ENCODE measurements around the gene CYREN. TPM values are rescaled to one million over a fixed set of nuclear protein-coding genes. Genes with fewer than 3 reads are reported as not detected.

Gene CYREN
- total and polyA plus RNA-seq, 9 of the 15 experiments (the other 6 are each of a cell fraction or from before 2014, with no cell fraction given) = 13.9 to 108 (median 88.8) TPM

- TF ChIP-seq ZNF354B (CRISPR knock-in tag; IDR thresholded peaks at IDR 0.05) = no peak
- TF ChIP-seq PRMT5 (CRISPR knock-in tag; IDR thresholded peaks at IDR 0.05) = no peak
- no peak for TF ChIP-seq ZNF589 (CRISPR knock-in tag; IDR thresholded peaks at IDR 0.05; ENCODE audit: low read depth)
- no peak for TF ChIP-seq ZC3H8 (IDR thresholded peaks at IDR 0.05)
- TF ChIP-seq ZNF740 (CRISPR knock-in tag; IDR thresholded peaks at IDR 0.05) = no peak
- TF ChIP-seq ZNF740 (tag; IDR thresholded peaks at IDR 0.05) = no peak
- no peak for TF ChIP-seq NUFIP1 (IDR thresholded peaks at IDR 0.05; ENCODE audit: partially characterized antibody)
- TF ChIP-seq U2AF1 (optimal IDR thresholded peaks at IDR 0.05; ENCODE audit: low read depth, low read length) = no peak
- peak; percentile 80 for TF ChIP-seq CEBPB (tag; IDR thresholded peaks at IDR 0.05)
- TF ChIP-seq NFRKB (IDR thresholded peaks at IDR 0.05; ENCODE audit: low read depth) = no peak
- TF ChIP-seq HMGN3 (IDR thresholded peaks at IDR 0.05; ENCODE audit: borderline replicate concordance, extremely low read depth, insufficient read length, low read depth, low read length) = no peak
- TF ChIP-seq ZFPM2 (CRISPR knock-in tag; IDR thresholded peaks at IDR 0.05) = no peak
- TF ChIP-seq HMG20A (CRISPR knock-in tag; conservative IDR thresholded peaks at IDR 0.05) = no peak
- no peak for TF ChIP-seq SMAD2 (IDR thresholded peaks at IDR 0.05; ENCODE audit: low read depth, low read length)
- no peak for TF ChIP-seq ARID3A (IDR thresholded peaks at IDR 0.05; ENCODE audit: borderline replicate concordance, low read depth, low read length)
- TF ChIP-seq EZH2 (IDR thresholded peaks at IDR 0.05; ENCODE audit: borderline replicate concordance, low read depth, low read length) = no peak
- peak; percentile 52; the same call in 1 of the 2 replicates for TF ChIP-seq LCOR (CRISPR knock-in tag; IDR thresholded peaks at IDR 0.05)
- no peak for TF ChIP-seq CREBBP (IDR thresholded peaks at IDR 0.05; ENCODE audit: low read depth, low read length)
- peak; percentile 44; the same call in 1 of the 2 replicates for TF ChIP-seq ZBTB26 (CRISPR knock-in tag; IDR thresholded peaks at IDR 0.05)
- no peak for TF ChIP-seq CBX8 (IDR thresholded peaks at IDR 0.05; ENCODE audit: borderline replicate concordance, extremely low read depth, low read depth, low read length, poor library complexity, severe bottlenecking)
- no peak for TF ChIP-seq KAT8 (IDR thresholded peaks at IDR 0.05; ENCODE audit: low read depth)
- no peak for TF ChIP-seq BCL6 (CRISPR knock-in tag; IDR thresholded peaks at IDR 0.05)
Measured at GRCh38 chr7:135169141-135169963, 1.2 kb downstream of the CYREN start (continued).
